HEK293 (cell line): ENCODE measurements around the gene KLC4.
"Not testable (repeated sequence)": the region's sequence is repeated elsewhere in the genome, so short reads cannot be mapped to it uniquely, and the experiment has no call there.

ENCODE experiments used
- CTCF ChIA-PET: fragments of 350-600 bp; formaldehyde crosslinking; extraction: SDS; loops from one replicate; lab custom pipeline; 2021; ENCODE audit warnings: antibody characterized with exemption; lab: Yijun Ruan, JAX
- POLR2A ChIA-PET: fragments of 300-600 bp; formaldehyde crosslinking; extraction: SDS; loops from one replicate; lab custom pipeline; 2020; ENCODE audit warnings: antibody characterized with exemption, inconsistent platforms; lab: Yijun Ruan, JAX
- H3K27ac ChIP-seq: fragments of 200-500 bp; sonication (Bioruptor generic); 2 replicates; pipeline ENCODE4 v1.5.1; 2014; ENCODE audit warnings: low read depth, low read length, control low read depth, inconsistent platforms; ENCODE audit errors: extremely low read depth
- H3K36me3 ChIP-seq, 2 experiments: fragments of 200-500 bp in 1 of 2; sonication (Bioruptor generic) in 1 of 2; 1 replicate in 1 of 2; 2 replicates in 1 of 2; pipeline ENCODE4 v1.5.1; 2014 to 2017; ENCODE audit warnings: inconsistent platforms in 2 of 2, low read length in 2 of 2; ENCODE audit not compliant: control insufficient read depth in 2 of 2, insufficient read depth in 1 of 2
- H3K4me1 ChIP-seq: fragments of 200-500 bp; sonication (Bioruptor generic); 2 replicates; pipeline ENCODE4 v1.5.1; 2014; ENCODE audit warnings: mild to moderate bottlenecking, low read length, inconsistent platforms; ENCODE audit not compliant: control insufficient read depth, insufficient read depth
- H3K4me3 ChIP-seq: 2 replicates; pipeline ENCODE4 v1.5.1; 2011; ENCODE audit warnings: low read depth, mild to moderate bottlenecking, control low read depth, low read length, moderate library complexity
- H3K9me3 ChIP-seq: fragments of 200-500 bp; sonication (Bioruptor generic); 2 replicates; pipeline ENCODE4 v1.5.1; 2014; ENCODE audit warnings: low read depth, low read length, inconsistent platforms; ENCODE audit not compliant: control insufficient read depth, insufficient read depth
- GLI4 ChIP-seq: fragments of 450-650 bp; formaldehyde crosslinking; IDR thresholded peaks from 2 replicates; pipeline ENCODE4 v1.5.1; 2016; ENCODE audit warnings: missing biosample characterization, missing genetic modification characterization
- HIC1 ChIP-seq: fragments of 450-650 bp; formaldehyde crosslinking; IDR thresholded peaks from 2 replicates; pipeline ENCODE4 v1.5.1; 2016; ENCODE audit warnings: missing biosample characterization, missing genetic modification characterization
- MZF1 ChIP-seq: fragments of 450-650 bp; formaldehyde crosslinking; IDR thresholded peaks from 2 replicates; pipeline ENCODE4 v1.5.1; 2017; ENCODE audit warnings: missing biosample characterization, missing genetic modification characterization, borderline replicate concordance
- ZBTB26 ChIP-seq: fragments of 450-650 bp; formaldehyde crosslinking; optimal IDR thresholded peaks from 2 replicates; pipeline ENCODE3; 2016; ENCODE audit warnings: missing biosample characterization, mild to moderate bottlenecking, missing genetic modification characterization
- ZBTB6 ChIP-seq: fragments of 450-650 bp; formaldehyde crosslinking; IDR thresholded peaks from 2 replicates; pipeline ENCODE4 v1.5.1; 2017; ENCODE audit warnings: missing biosample characterization, missing genetic modification characterization
- ZFP37 ChIP-seq: fragments of 450-650 bp; formaldehyde crosslinking; IDR thresholded peaks from 2 replicates; pipeline ENCODE4 v1.5.1; 2016; ENCODE audit warnings: missing biosample characterization, missing genetic modification characterization
- ZNF148 ChIP-seq: fragments of 450-650 bp; formaldehyde crosslinking; IDR thresholded peaks from 2 replicates; pipeline ENCODE4 v1.5.0; 2017; ENCODE audit warnings: missing biosample characterization, missing genetic modification characterization, borderline replicate concordance
- ZNF223 ChIP-seq: fragments of 450-650 bp; formaldehyde crosslinking; IDR thresholded peaks from 2 replicates; pipeline ENCODE4 v1.5.1; 2016; ENCODE audit warnings: missing biosample characterization, missing genetic modification characterization
- ZNF24 ChIP-seq: fragments of 450-650 bp; formaldehyde crosslinking; IDR thresholded peaks from 2 replicates; pipeline ENCODE4 v1.5.1; 2016; ENCODE audit warnings: missing biosample characterization, missing genetic modification characterization
- ZNF280D ChIP-seq: fragments of 450-650 bp; formaldehyde crosslinking; IDR thresholded peaks from 2 replicates; pipeline ENCODE4 v1.5.1; 2016; ENCODE audit warnings: missing biosample characterization, missing genetic modification characterization
- ZNF558 ChIP-seq: fragments of 450-650 bp; formaldehyde crosslinking; IDR thresholded peaks from 2 replicates; pipeline ENCODE4 v1.5.1; 2016; ENCODE audit warnings: missing biosample characterization, missing genetic modification characterization
- ZNF585B ChIP-seq: fragments of 450-650 bp; formaldehyde crosslinking; IDR thresholded peaks from 2 replicates; pipeline ENCODE4 v1.5.1; 2016; ENCODE audit warnings: missing biosample characterization, missing genetic modification characterization
- ZNF596 ChIP-seq: fragments of 450-650 bp; IDR thresholded peaks from 2 replicates; pipeline ENCODE4 v1.5.0; 2018; ENCODE audit warnings: missing biosample characterization, mild to moderate bottlenecking, missing genetic modification characterization, moderate library complexity
- ZNF664 ChIP-seq: fragments of 450-650 bp; formaldehyde crosslinking; IDR thresholded peaks from 2 replicates; pipeline ENCODE4 v1.5.1; 2016; ENCODE audit warnings: missing biosample characterization, missing genetic modification characterization
- ZNF701 ChIP-seq: fragments of 450-650 bp; formaldehyde crosslinking; IDR thresholded peaks from 2 replicates; pipeline ENCODE4 v1.5.1; 2016; ENCODE audit warnings: missing biosample characterization, missing genetic modification characterization
- ZNF792 ChIP-seq: fragments of 450-650 bp; formaldehyde crosslinking; IDR thresholded peaks from 2 replicates; pipeline ENCODE4 v1.5.1; 2016; ENCODE audit warnings: missing biosample characterization, missing genetic modification characterization
- ZXDB ChIP-seq: fragments of 450-650 bp; formaldehyde crosslinking; IDR thresholded peaks from 2 replicates; pipeline ENCODE4 v1.5.1; 2016; ENCODE audit warnings: missing biosample characterization, missing genetic modification characterization

The KLC4 gene

GRCh38 chr6:43081043-43081442 is 21.6 kb downstream of the KLC4 start:
- H3K27ac ChIP-seq: no peak overlapping the region
- ChIA-PET POLR2A (interaction anchor here (0.7 to 1.1 kb wide), 2 partner anchors 9 to 27 kb away, joined by 3 read pairs; no protein-coding TSS in a partner anchor), CTCF (interaction anchor here (0.5 to 2.0 kb wide), 4 partner anchors 11 to 89 kb away, joined by 3 to 11 read pairs (median 6); no protein-coding TSS in a partner anchor)
- H3K36me3 ChIP-seq: no peaks in the 10 kb centered on the region
- no peaks in the 10 kb centered on the region for H3K9me3 ChIP-seq
- peaks cover 14% of the 10 kb centered on the region for H3K4me1 ChIP-seq
- TF ChIP-seq ZNF148 (tag by site-specific recombination) (no peak), ZXDB (no peak), MZF1 (tag by site-specific recombination) (no peak), ZNF701 (tag by site-specific recombination) (no peak), ZBTB26 (tag by site-specific recombination) (no peak), ZNF596 (tag by site-specific recombination) (no peak), ZNF585B (tag by site-specific recombination) (no peak), ZNF280D (tag by site-specific recombination) (no peak), ZNF24 (tag by site-specific recombination) (no peak), ZNF223 (tag by site-specific recombination) (no peak), ZNF792 (tag by site-specific recombination) (no peak), ZBTB6 (tag by site-specific recombination) (no peak), HIC1 (tag by site-specific recombination) (no peak), ZNF664 (no peak), GLI4 (tag by site-specific recombination) (no peak), ZNF558 (tag by site-specific recombination) (no peak), ZFP37 (tag by site-specific recombination) (no peak)
- no peak overlapping the region for H3K4me3 ChIP-seq

- not testable (repeated sequence) for H3K4me3 ChIP-seq, H3K36me3 ChIP-seq, H3K27ac ChIP-seq, H3K9me3 ChIP-seq
- peaks cover 14% of the 10 kb centered on the region for H3K4me1 ChIP-seq
- CTCF ChIA-PET: interaction anchor here (0.9 to 2.0 kb wide), 3 partner anchors 9 to 62 kb away, joined by 3 to 11 read pairs (median 6); no protein-coding TSS in a partner anchor
- POLR2A ChIA-PET: interaction anchor here (0.6 kb wide), 1 partner anchor 55 kb away, joined by 3 read pairs; no protein-coding TSS in a partner anchor
These were observed 22.5 kb downstream of the KLC4 start for GRCh38 chr6:43081922-43082321.
